Endodermal cell (in vitro differentiated cells): ENCODE measurements around the gene DENND1A. TPM values are rescaled to one million over a fixed set of nuclear protein-coding genes. Genes with fewer than 3 reads are reported as not detected.
"Not testable (repeated sequence)": the region's sequence is repeated elsewhere in the genome, so short reads cannot be mapped to it uniquely, and the experiment has no call there.

Experiments
- DNase-seq: peaks from one replicate; pipeline ENCODE4 v3.0.0-alpha.2; 2017
- H3K27ac ChIP-seq: 2 replicates; pipeline ENCODE4 v1.5.1; 2013; ENCODE audit warnings: mild to moderate bottlenecking, low read depth, low read length, moderate library complexity
- H3K27me3 ChIP-seq: 2 replicates; pipeline ENCODE4 v1.6.1; 2013; ENCODE audit warnings: mild to moderate bottlenecking, low read length, moderate library complexity; ENCODE audit not compliant: insufficient read depth, control insufficient read depth, poor library complexity, severe bottlenecking
- H3K36me3 ChIP-seq: 2 replicates; pipeline ENCODE4 v1.7.0; 2013; ENCODE audit warnings: mild to moderate bottlenecking, low read length, moderate library complexity; ENCODE audit not compliant: control insufficient read depth, insufficient read depth
- H3K4me1 ChIP-seq: one replicate; pipeline ENCODE4 v1.7.0; 2013; ENCODE audit warnings: low read length; ENCODE audit not compliant: control insufficient read depth, insufficient read depth
- H3K4me3 ChIP-seq: 2 replicates; pipeline ENCODE4 v1.5.1; 2013; ENCODE audit warnings: mild to moderate bottlenecking, low read length, moderate library complexity
- H3K9ac ChIP-seq: 2 replicates; pipeline ENCODE4 v1.6.1; 2013; ENCODE audit warnings: mild to moderate bottlenecking, low read length, moderate library complexity; ENCODE audit not compliant: poor library complexity, severe bottlenecking; ENCODE audit errors: extremely low read depth
- H3K9me3 ChIP-seq: 2 replicates; pipeline ENCODE4 v1.6.1; 2013; ENCODE audit warnings: mild to moderate bottlenecking, low read length, moderate library complexity; ENCODE audit not compliant: control insufficient read depth
- H3K27ac Mint-ChIP-seq: 2 replicates; pipeline ENCODE4 v1.8.0; 2020; ENCODE audit warnings: mixed read lengths
- H3K27me3 Mint-ChIP-seq: 2 replicates; pipeline ENCODE4 v1.8.0; 2021; ENCODE audit warnings: mild to moderate bottlenecking, mixed read lengths; ENCODE audit not compliant: insufficient read depth
- H3K36me3 Mint-ChIP-seq: 2 replicates; pipeline ENCODE4 v1.8.0; 2020; ENCODE audit warnings: low read depth, mixed read lengths
- H3K4me1 Mint-ChIP-seq: 2 replicates; pipeline ENCODE4 v1.8.0; 2020; ENCODE audit warnings: mixed read lengths
- H3K4me3 Mint-ChIP-seq: 2 replicates; pipeline ENCODE4 v1.8.0; 2020; ENCODE audit warnings: mild to moderate bottlenecking, moderate library complexity, mixed read lengths
- H3K9me3 Mint-ChIP-seq: 2 replicates; pipeline ENCODE4 v1.8.0; 2020; ENCODE audit warnings: mild to moderate bottlenecking, mixed read lengths
- CTCF ChIP-seq: fragments of 200-600 bp; sonication (generic); conservative IDR thresholded peaks from 2 replicates; pipeline ENCODE4 v1.5.0; 2021; ENCODE audit warnings: antibody characterized with exemption, mild to moderate bottlenecking
- WGBS, 2 experiments: methylation state at CpG; one replicate each; pipeline versions ENCODE4 v1.1.5 to v1.1.7; 2013; ENCODE audit warnings: missing lambda C conversion rate in 2 of 2, mixed read lengths in 1 of 2; ENCODE audit not compliant: insufficient coverage in 1 of 2, insufficient read length in 1 of 2; 5-methylcytosine and 5-hydroxymethylcytosine counted together
- total RNA-seq, 2 donors: library from RNA; stranded (reverse); fragmentation: NEBNext Ultra II Directional in 1 of 2; extraction: Animal tissue kit (Norgen Biotek cat#: 25700) in 1 of 2; gene quantifications; 2 replicates in 1 of 2; 3 replicates in 1 of 2; pipeline ENCODE4 v1.2.1, GENCODE V29; 2021

DENND1A gene
- total RNA-seq, 2 donors from 2014 or later, result 29.5 to 38.4 TPM

GRCh38 chr9:123945532-123945931 lies 15.6 kb upstream of the DENND1A start:
- 94 to 98% methylated on average over 10 to 12 of the region's 12 CpGs for WGBS, 2 experiments
- Mint-ChIP-seq H3K9me3 (no peaks in the 10 kb centered on the region), H3K27ac (no peak overlapping the region), H3K36me3 (no peaks in the 10 kb centered on the region), H3K4me1 (peaks cover 1% of the 10 kb centered on the region), H3K27me3 (peaks cover 2% of the 10 kb centered on the region), H3K4me3 (no peak overlapping the region)
- Histone ChIP-seq H3K27ac (no peak overlapping the region), H3K27me3 (no peaks in the 10 kb centered on the region), H3K9ac (no peak overlapping the region), H3K4me3 (no peak overlapping the region), H3K36me3 (no peaks in the 10 kb centered on the region), H3K4me1 (no peaks in the 10 kb centered on the region), H3K9me3 (no peaks in the 10 kb centered on the region)
- no peak for TF ChIP-seq CTCF
- DNase-seq, result no peak

- H3K4me3 ChIP-seq, H3K4me1 ChIP-seq, H3K9me3 Mint-ChIP-seq, H3K27ac Mint-ChIP-seq, DNase-seq, H3K27me3 ChIP-seq, H3K27me3 Mint-ChIP-seq, H3K9ac ChIP-seq, H3K9me3 ChIP-seq, H3K4me1 Mint-ChIP-seq, H3K4me3 Mint-ChIP-seq, H3K27ac ChIP-seq, H3K36me3 ChIP-seq, H3K36me3 Mint-ChIP-seq: not testable (repeated sequence)
- 96 to 100% methylated on average over 1 to 8 of the region's 8 CpGs for WGBS, 2 experiments
Observed at GRCh38 chr9:123944464-123944863, 14.5 kb upstream of the DENND1A start.

- no peak overlapping the region for H3K4me3 ChIP-seq
- WGBS, 2 experiments, result 100% methylated on average over 2 of the region's 2 CpGs; no CpG with 5 or more reads in 1 of the 2 experiments
- no peak for TF ChIP-seq CTCF
- no peaks in the 10 kb centered on the region for H3K36me3 ChIP-seq
- H3K27ac Mint-ChIP-seq, result no peak overlapping the region
- no peak overlapping the region for H3K9ac ChIP-seq
- H3K27me3 ChIP-seq, result no peaks in the 10 kb centered on the region
- no peak for DNase-seq
- no peaks in the 10 kb centered on the region for H3K9me3 ChIP-seq
- H3K4me3 Mint-ChIP-seq, result no peak overlapping the region
- peaks cover 1% of the 10 kb centered on the region for H3K4me1 Mint-ChIP-seq
- no peaks in the 10 kb centered on the region for H3K27me3 Mint-ChIP-seq
- no peaks in the 10 kb centered on the region for H3K4me1 ChIP-seq
- no peaks in the 10 kb centered on the region for H3K36me3 Mint-ChIP-seq
- no peak overlapping the region for H3K27ac ChIP-seq
- no peaks in the 10 kb centered on the region for H3K9me3 Mint-ChIP-seq
Observed at GRCh38 chr9:123943671-123944070, 13.7 kb upstream of the DENND1A start.

GRCh38 chr9:123942542-123942941 lies 12.6 kb upstream of the DENND1A start:
- no peaks in the 10 kb centered on the region for H3K27me3 Mint-ChIP-seq
- H3K27ac ChIP-seq, result no peak overlapping the region
- H3K9me3 ChIP-seq, result no peaks in the 10 kb centered on the region
- no peaks in the 10 kb centered on the region for H3K9me3 Mint-ChIP-seq
- no peaks in the 10 kb centered on the region for H3K36me3 ChIP-seq
- H3K9ac ChIP-seq, result no peak overlapping the region
- TF ChIP-seq CTCF, result no peak
- WGBS, 2 experiments, result 96 to 98% methylated on average over 7 to 10 of the region's 10 CpGs
- no peak overlapping the region for H3K4me3 ChIP-seq
- no peak overlapping the region for H3K4me3 Mint-ChIP-seq
- H3K27ac Mint-ChIP-seq, result no peak overlapping the region
- no peaks in the 10 kb centered on the region for H3K4me1 ChIP-seq
- H3K4me1 Mint-ChIP-seq, result peaks cover 1% of the 10 kb centered on the region
- DNase-seq, result no peak
- no peaks in the 10 kb centered on the region for H3K27me3 ChIP-seq
- no peaks in the 10 kb centered on the region for H3K36me3 Mint-ChIP-seq
